ENCODE data around the gene FKBP2.

- TF ChIP-seq POLR2AphosphoS5 (IDR thresholded peaks at IDR 0.05; ENCODE audit: low read depth, low read length) (peak; percentile 38; the same call in 1 of the 2 replicates), TAF1 (IDR thresholded peaks at IDR 0.05; ENCODE audit: low read depth, low read length) (no peak), POLR2A (IDR thresholded peaks at IDR 0.05; ENCODE audit: low read depth, low read length) (peak; percentile 60), SPI1 (IDR thresholded peaks at IDR 0.05; ENCODE audit: low read depth, low read length) (peak; percentile 51), POU2F2 (IDR thresholded peaks at IDR 0.05; ENCODE audit: low read depth, low read length) (no peak), PAX5 (IDR thresholded peaks at IDR 0.05; ENCODE audit: insufficient read depth, low read length, severe bottlenecking) (no peak)
Observed at GRCh38 chr11:64206457-64207255, 34.2 kb upstream of the FKBP2 start, which contains the start of gene FERMT3.
